ENCODE data around the gene ERFL.
A peak's percentile ranks its signal among the peaks of the same experiment; 100 is the strongest.

ERFL gene

GRCh38 chr19:41892173-41892902 lies 35.9 kb downstream of the ERFL start:
- H3K4me3 ChIP-seq (ENCODE audit: low read depth, low read length) = no peak overlapping the region
- TF ChIP-seq CTCF (IDR thresholded peaks at IDR 0.05; ENCODE audit: borderline replicate concordance, insufficient read depth, low read depth, low read length) = 0 out of 2 replicates have a peak, but pooled peaks have one; percentile 3

GRCh38 chr19:41890936-41891335 lies 37.3 kb downstream of the ERFL start:
- no peak for TF ChIP-seq CTCF (IDR thresholded peaks at IDR 0.05; ENCODE audit: borderline replicate concordance, insufficient read depth, low read depth, low read length)
- no peak overlapping the region for H3K4me3 ChIP-seq (ENCODE audit: low read depth, low read length)

- no peak for TF ChIP-seq CTCF (IDR thresholded peaks at IDR 0.05; ENCODE audit: borderline replicate concordance, insufficient read depth, low read depth, low read length)
- no peak overlapping the region for H3K4me3 ChIP-seq (ENCODE audit: low read depth, low read length)
Measured at GRCh38 chr19:41889896-41890295, 38.4 kb downstream of the ERFL start.

GRCh38 chr19:41888926-41889325 lies 39.3 kb downstream of the ERFL start:
- H3K4me3 ChIP-seq (ENCODE audit: low read depth, low read length) = no peak overlapping the region
- TF ChIP-seq CTCF (IDR thresholded peaks at IDR 0.05; ENCODE audit: borderline replicate concordance, insufficient read depth, low read depth, low read length) = no peak

- peak overlapping the region; percentile 38 for H3K4me3 ChIP-seq (ENCODE audit: low read depth, low read length)
- peak; percentile 53 for TF ChIP-seq CTCF (IDR thresholded peaks at IDR 0.05; ENCODE audit: borderline replicate concordance, insufficient read depth, low read depth, low read length)
Measured at GRCh38 chr19:41887711-41888382, 40.4 kb downstream of the ERFL start.

GRCh38 chr19:41886761-41887710 lies 41.2 kb downstream of the ERFL start:
- H3K4me3 ChIP-seq (ENCODE audit: low read depth, low read length) = peak overlapping the region; percentile 38
- TF ChIP-seq CTCF (IDR thresholded peaks at IDR 0.05; ENCODE audit: borderline replicate concordance, insufficient read depth, low read depth, low read length) = no peak

All from GM12875 (cell line).